Parathyroid adenoma (tissue), 2 donors: ENCODE data around the gene GRID1.

Source experiments
- H2AFZ ChIP-seq: fragments of 300-600 bp; sonication (generic); one replicate; pipeline ENCODE4 v1.7.0; 2017; ENCODE audit warnings: antibody characterized with exemption, mild to moderate bottlenecking
- H3K27ac ChIP-seq: fragments of 300-600 bp; sonication (generic); one replicate; pipeline ENCODE4 v1.7.0; 2017
- H3K27me3 ChIP-seq: fragments of 300-600 bp; sonication (generic); one replicate; pipeline ENCODE4 v1.7.0; 2017; ENCODE audit warnings: low read length; ENCODE audit not compliant: control insufficient read depth, insufficient read depth
- H3K36me3 ChIP-seq: fragments of 300-600 bp; sonication (generic); one replicate; pipeline ENCODE4 v1.7.0; 2017; ENCODE audit warnings: low read length; ENCODE audit not compliant: control insufficient read depth, insufficient read depth
- H3K4me1 ChIP-seq: fragments of 300-600 bp; sonication (generic); one replicate; pipeline ENCODE4 v1.7.0; 2017; ENCODE audit warnings: control low read depth
- H3K4me2 ChIP-seq: fragments of 300-600 bp; sonication (generic); one replicate; pipeline ENCODE4 v1.7.0; 2017; ENCODE audit warnings: low read length
- H3K4me3 ChIP-seq: fragments of 300-600 bp; sonication (generic); one replicate; pipeline ENCODE4 v1.7.0; 2017; ENCODE audit warnings: low read depth, low read length
- H3K79me2 ChIP-seq: fragments of 300-600 bp; sonication (generic); one replicate; pipeline ENCODE4 v1.7.0; 2017; ENCODE audit warnings: control low read depth
- H3K9ac ChIP-seq: fragments of 300-600 bp; sonication (generic); one replicate; pipeline ENCODE4 v1.7.0; 2017; ENCODE audit warnings: mild to moderate bottlenecking
- H3K9me3 ChIP-seq: fragments of 300-600 bp; sonication (generic); one replicate; pipeline ENCODE4 v1.7.0; 2017; ENCODE audit warnings: low read length; ENCODE audit not compliant: control insufficient read depth
- CTCF ChIP-seq: fragments of 300-600 bp; sonication (generic); IDR thresholded peaks from one replicate; pipeline ENCODE4 v1.7.0; 2017; ENCODE audit warnings: antibody characterized with exemption, mild to moderate bottlenecking
- donor health status: primary hyperparathyroidism.

GRID1 gene

GRCh38 chr10:86085136-86085535, 281.5 kb downstream of the GRID1 start:
- Histone ChIP-seq H2AFZ (no peak overlapping the region), H3K9ac (no peak overlapping the region), H3K27me3 (no peaks in the 10 kb centered on the region), H3K4me2 (no peak overlapping the region), H3K4me3 (no peak overlapping the region), H3K27ac (no peak overlapping the region), H3K9me3 (no peaks in the 10 kb centered on the region), H3K79me2 (no peaks in the 10 kb centered on the region), H3K4me1 (no peaks in the 10 kb centered on the region), H3K36me3 (no peaks in the 10 kb centered on the region)
- no peak for TF ChIP-seq CTCF

- no peak overlapping the region for H3K4me2 ChIP-seq
- no peaks in the 10 kb centered on the region for H3K36me3 ChIP-seq
- no peaks in the 10 kb centered on the region for H3K27me3 ChIP-seq
- no peaks in the 10 kb centered on the region for H3K4me1 ChIP-seq
- H3K27ac ChIP-seq: no peak overlapping the region
- H2AFZ ChIP-seq: no peak overlapping the region
- no peaks in the 10 kb centered on the region for H3K9me3 ChIP-seq
- no peak for TF ChIP-seq CTCF
- H3K79me2 ChIP-seq: no peaks in the 10 kb centered on the region
- no peak overlapping the region for H3K4me3 ChIP-seq
- no peak overlapping the region for H3K9ac ChIP-seq
These were observed 282.0 kb downstream of the GRID1 start for GRCh38 chr10:86084585-86084984.

DNA sequence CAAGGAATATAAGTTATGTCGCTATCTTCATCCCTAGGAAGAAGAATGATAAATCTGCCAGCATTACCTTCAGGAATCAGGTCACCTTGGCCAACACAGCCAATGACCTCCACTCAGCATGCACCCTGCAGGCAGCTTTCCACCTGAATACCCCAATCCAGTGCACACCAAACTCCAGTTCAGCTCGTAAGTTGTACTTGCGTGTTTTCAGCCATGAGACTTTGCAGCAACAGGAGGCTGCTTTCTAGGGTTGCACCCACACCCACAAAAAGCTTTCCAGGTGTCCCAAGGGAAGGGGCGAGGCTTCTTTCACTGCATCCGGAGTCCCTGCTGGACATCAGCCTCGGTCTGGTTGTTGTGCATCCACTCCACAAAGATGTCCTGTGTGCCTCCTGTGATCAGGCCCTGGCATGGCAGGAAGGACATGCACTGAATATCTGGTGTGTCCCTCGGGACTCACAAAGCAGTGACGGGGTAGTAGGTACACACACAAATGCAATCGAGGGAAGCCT, 282.9 kb downstream of the GRID1 start:
- H3K36me3 ChIP-seq: no peaks in the 10 kb centered on the region
- H3K27ac ChIP-seq: no peak overlapping the region
- no peak overlapping the region for H3K4me3 ChIP-seq
- no peaks in the 10 kb centered on the region for H3K27me3 ChIP-seq
- H2AFZ ChIP-seq: no peak overlapping the region
- no peaks in the 10 kb centered on the region for H3K9me3 ChIP-seq
- no peak for TF ChIP-seq CTCF
- H3K79me2 ChIP-seq: no peaks in the 10 kb centered on the region
- H3K9ac ChIP-seq: no peak overlapping the region
- no peak overlapping the region for H3K4me2 ChIP-seq
- no peaks in the 10 kb centered on the region for H3K4me1 ChIP-seq

DNA sequence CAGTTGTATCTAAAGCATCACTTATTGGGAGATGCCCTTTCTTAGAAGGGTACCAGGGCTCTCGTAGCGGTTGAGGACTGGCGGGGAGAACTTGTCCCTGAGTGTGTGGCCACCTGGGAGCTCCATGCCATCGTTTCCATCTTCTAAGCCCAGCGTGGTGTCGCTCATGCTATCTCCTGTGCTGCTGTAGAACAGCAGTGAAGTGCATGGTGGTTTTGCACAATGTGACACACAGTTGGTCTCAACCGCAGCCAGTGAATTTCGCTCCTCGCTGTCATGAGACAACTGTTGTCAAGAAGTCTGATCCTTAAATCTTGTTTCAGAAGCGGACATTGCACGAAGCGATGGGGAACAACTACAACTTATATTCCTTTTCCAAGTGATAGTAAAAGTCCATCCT, 283.4 kb downstream of the GRID1 start:
- Histone ChIP-seq H3K79me2 (no peaks in the 10 kb centered on the region), H3K27me3 (no peaks in the 10 kb centered on the region), H3K27ac (no peak overlapping the region), H3K9ac (no peak overlapping the region), H3K4me2 (no peak overlapping the region), H3K4me1 (no peaks in the 10 kb centered on the region), H2AFZ (no peak overlapping the region), H3K9me3 (no peaks in the 10 kb centered on the region), H3K36me3 (no peaks in the 10 kb centered on the region), H3K4me3 (no peak overlapping the region)
- no peak for TF ChIP-seq CTCF

DNA sequence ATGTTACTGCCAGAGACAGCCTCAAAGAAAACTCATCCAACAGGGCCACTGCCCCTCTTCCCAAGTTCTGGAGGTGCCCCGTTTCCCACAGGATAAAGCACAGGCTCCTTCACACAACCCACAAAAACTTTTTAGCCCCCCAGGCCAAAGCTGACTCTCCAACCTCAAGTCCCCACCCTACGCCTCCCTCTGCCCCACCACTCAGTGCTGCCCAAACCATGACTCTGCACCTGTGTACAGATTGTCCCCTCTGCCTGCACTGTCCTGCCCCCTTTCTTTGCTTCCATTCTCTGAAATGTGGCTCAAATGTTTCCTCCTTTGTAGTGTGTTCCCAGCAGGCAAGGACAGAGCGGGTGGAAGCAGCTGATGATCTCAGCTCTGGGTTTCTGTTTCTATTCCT, 284.0 kb downstream of the GRID1 start:
- no peak overlapping the region for H3K4me2 ChIP-seq
- H3K9ac ChIP-seq: no peak overlapping the region
- H3K27me3 ChIP-seq: no peaks in the 10 kb centered on the region
- H3K4me1 ChIP-seq: no peaks in the 10 kb centered on the region
- no peaks in the 10 kb centered on the region for H3K79me2 ChIP-seq
- H2AFZ ChIP-seq: no peak overlapping the region
- H3K27ac ChIP-seq: no peak overlapping the region
- no peak for TF ChIP-seq CTCF
- H3K36me3 ChIP-seq: no peaks in the 10 kb centered on the region
- H3K9me3 ChIP-seq: no peaks in the 10 kb centered on the region
- H3K4me3 ChIP-seq: no peak overlapping the region
